Skeletal muscle satellite cell (primary cell): ENCODE measurements around the gene RB1. TPM values are rescaled to one million over a fixed set of nuclear protein-coding genes. Genes with fewer than 3 reads are reported as not detected.
A peak's percentile ranks its signal among the peaks of the same experiment; 100 is the strongest.

Source experiments
- H3K27me3 ChIP-seq: 2 replicates; pipeline ENCODE4 v1.7.0; 2013; ENCODE audit warnings: low read length; ENCODE audit not compliant: control insufficient read depth, insufficient read depth
- H3K36me3 ChIP-seq: 2 replicates; pipeline ENCODE4 v1.7.0; 2013; ENCODE audit warnings: mild to moderate bottlenecking, control low read depth, low read length; ENCODE audit not compliant: insufficient read depth
- H3K4me1 ChIP-seq: 2 replicates; pipeline ENCODE4 v1.7.0; 2013; ENCODE audit warnings: low read length; ENCODE audit not compliant: control insufficient read depth, insufficient read depth
- H3K4me2 ChIP-seq: 2 replicates; pipeline ENCODE4 v1.7.0; 2013; ENCODE audit warnings: mild to moderate bottlenecking, low read length
- H3K4me3 ChIP-seq: 2 replicates; pipeline ENCODE4 v1.7.0; 2013; ENCODE audit warnings: low read length
- H3K9ac ChIP-seq: 2 replicates; pipeline ENCODE4 v1.7.0; 2013; ENCODE audit warnings: mild to moderate bottlenecking, low read depth, low read length, moderate library complexity
- H3K9me3 ChIP-seq: replicated peaks from 2 replicates; pipeline ENCODE4 v1.7.0; 2013; ENCODE audit warnings: mild to moderate bottlenecking, control low read depth, low read length
- total RNA-seq: library from RNA; depleted of rRNA; stranded (reverse); fragments of >200 nt; gene quantifications from 2 replicates; pipeline ENCODE4 v1.2.3, GENCODE V29; 2012; rRNA removed

Gene RB1
- total RNA-seq, result 20.1 and 21.5 TPM in 2 replicates

DNA sequence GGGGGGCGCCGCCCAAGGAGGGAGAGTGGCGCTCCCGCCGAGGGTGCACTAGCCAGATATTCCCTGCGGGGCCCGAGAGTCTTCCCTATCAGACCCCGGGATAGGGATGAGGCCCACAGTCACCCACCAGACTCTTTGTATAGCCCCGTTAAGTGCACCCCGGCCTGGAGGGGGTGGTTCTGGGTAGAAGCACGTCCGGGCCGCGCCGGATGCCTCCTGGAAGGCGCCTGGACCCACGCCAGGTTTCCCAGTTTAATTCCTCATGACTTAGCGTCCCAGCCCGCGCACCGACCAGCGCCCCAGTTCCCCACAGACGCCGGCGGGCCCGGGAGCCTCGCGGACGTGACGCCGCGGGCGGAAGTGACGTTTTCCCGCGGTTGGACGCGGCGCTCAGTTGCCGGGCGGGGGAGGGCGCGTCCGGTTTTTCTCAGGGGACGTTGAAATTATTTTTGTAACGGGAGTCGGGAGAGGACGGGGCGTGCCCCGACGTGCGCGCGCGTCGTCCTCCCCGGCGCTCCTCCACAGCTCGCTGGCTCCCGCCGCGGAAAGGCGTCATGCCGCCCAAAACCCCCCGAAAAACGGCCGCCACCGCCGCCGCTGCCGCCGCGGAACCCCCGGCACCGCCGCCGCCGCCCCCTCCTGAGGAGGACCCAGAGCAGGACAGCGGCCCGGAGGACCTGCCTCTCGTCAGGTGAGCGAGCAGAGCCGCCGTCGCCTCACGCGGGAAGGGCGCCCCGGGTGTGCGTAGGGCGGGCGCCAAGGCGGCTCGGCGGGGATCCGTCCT, at the start of gene RB1:
TSS of gene RB1 (plus strand) at position 393 of the 784 bp plus-strand sequence. CDS start at position 555, 162 bp downstream.
- peaks cover 6% of the 10 kb centered on the region for H3K4me1 ChIP-seq
- H3K9me3 ChIP-seq, result no peaks in the 10 kb centered on the region
- H3K4me2 ChIP-seq, result peak within 1 kb of the TSS; percentile 87
- H3K27me3 ChIP-seq, result no peaks in the 10 kb centered on the region
- H3K36me3 ChIP-seq, result peaks cover 2% of the 10 kb centered on the region
- H3K9ac ChIP-seq, result peak within 1 kb of the TSS; percentile 96
- peak within 1 kb of the TSS; percentile 86 for H3K4me3 ChIP-seq

DNA sequence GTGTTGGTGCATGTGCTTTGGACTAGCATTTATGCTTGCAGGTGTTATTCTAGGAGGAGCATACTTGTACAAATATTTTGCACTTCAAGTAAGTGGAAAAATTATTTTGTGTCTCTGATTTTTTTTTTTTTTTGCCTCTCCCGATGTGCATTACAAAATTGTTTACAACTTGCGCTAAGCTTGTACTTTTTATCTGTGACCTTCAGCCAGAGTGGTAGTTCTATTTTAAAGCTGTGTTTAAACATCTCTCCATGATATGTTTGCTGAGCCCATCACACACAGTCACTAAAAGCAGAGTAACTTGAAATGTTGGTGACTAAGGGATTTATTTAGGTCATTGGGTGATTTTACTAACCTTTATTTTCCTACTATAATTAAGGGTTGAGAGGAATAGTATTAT, 49.7 kb upstream of the RB1 start:
- H3K27me3 ChIP-seq, result no peaks in the 10 kb centered on the region
- H3K9ac ChIP-seq, result no peak overlapping the region
- no peaks in the 10 kb centered on the region for H3K9me3 ChIP-seq
- peaks cover 4% of the 10 kb centered on the region for H3K4me1 ChIP-seq
- H3K4me2 ChIP-seq, result no peak overlapping the region
- H3K36me3 ChIP-seq, result peaks cover 32% of the 10 kb centered on the region
- H3K4me3 ChIP-seq, result no peak overlapping the region

DNA sequence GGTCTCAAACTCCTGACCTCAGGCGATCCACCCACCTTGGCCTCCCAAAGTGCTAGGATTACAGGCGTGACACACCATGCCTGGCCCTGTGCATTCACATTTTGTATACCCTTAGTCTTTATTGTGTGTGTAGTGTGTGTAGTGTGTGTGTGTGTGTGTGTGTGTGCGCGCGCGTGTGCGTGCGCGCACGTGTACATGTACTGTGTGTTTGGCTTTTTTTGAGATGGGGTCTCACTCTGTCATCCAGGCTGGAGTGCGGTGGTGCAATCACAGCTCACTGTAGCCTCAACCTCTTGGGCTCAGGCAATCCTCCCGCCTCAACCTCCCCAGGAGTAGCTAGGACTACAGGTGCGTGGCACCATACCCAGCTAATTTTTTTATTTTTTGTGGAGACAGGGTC, 48.5 kb upstream of the RB1 start:
- H3K4me1 ChIP-seq, result peaks cover 10% of the 10 kb centered on the region
- no peaks in the 10 kb centered on the region for H3K9me3 ChIP-seq
- H3K27me3 ChIP-seq, result no peaks in the 10 kb centered on the region
- no peak overlapping the region for H3K4me3 ChIP-seq
- peaks cover 38% of the 10 kb centered on the region for H3K36me3 ChIP-seq
- no peak overlapping the region for H3K4me2 ChIP-seq
- no peak overlapping the region for H3K9ac ChIP-seq

DNA sequence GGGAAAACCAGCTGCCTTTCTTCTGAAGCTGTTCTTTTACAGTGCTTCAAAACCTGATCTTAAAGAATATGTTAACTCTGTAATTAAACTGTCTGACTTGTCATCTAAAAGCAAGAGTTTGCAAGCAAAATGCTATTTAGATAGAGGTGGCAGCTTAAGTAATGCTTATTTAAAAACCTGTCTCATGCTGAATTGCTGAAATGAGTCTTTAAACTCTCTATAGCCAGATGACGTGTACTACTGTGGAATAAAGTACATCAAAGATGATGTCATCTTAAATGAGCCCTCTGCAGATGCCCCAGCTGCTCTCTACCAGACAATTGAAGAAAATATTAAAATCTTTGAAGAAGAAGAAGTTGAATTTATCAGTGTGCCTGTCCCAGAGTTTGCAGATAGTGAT, 47.6 kb upstream of the RB1 start:
- H3K4me2 ChIP-seq, result no peak overlapping the region
- peaks cover 38% of the 10 kb centered on the region for H3K36me3 ChIP-seq
- no peaks in the 10 kb centered on the region for H3K9me3 ChIP-seq
- no peaks in the 10 kb centered on the region for H3K27me3 ChIP-seq
- no peak overlapping the region for H3K9ac ChIP-seq
- H3K4me1 ChIP-seq, result peaks cover 10% of the 10 kb centered on the region
- H3K4me3 ChIP-seq, result no peak overlapping the region

DNA sequence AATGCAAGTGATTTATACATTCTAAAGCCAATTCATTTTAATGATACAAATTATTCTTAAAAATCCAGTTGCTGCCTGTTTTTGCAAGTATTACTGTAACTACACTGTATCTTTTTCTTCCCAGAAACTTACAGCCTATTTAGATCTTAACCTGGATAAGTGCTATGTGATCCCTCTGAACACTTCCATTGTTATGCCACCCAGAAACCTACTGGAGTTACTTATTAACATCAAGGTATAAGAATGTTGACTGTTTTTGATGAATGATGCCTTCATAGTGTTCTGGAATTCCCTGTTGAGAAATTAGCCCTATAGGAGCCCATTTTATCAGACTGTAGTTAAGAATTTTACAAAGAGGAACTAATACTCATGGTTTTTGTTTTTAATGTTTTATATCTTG, 45.5 kb upstream of the RB1 start:
- Histone ChIP-seq H3K4me3 (no peak overlapping the region), H3K4me2 (no peak overlapping the region), H3K36me3 (peaks cover 52% of the 10 kb centered on the region), H3K9ac (no peak overlapping the region), H3K9me3 (no peaks in the 10 kb centered on the region), H3K4me1 (peaks cover 16% of the 10 kb centered on the region), H3K27me3 (no peaks in the 10 kb centered on the region)

DNA sequence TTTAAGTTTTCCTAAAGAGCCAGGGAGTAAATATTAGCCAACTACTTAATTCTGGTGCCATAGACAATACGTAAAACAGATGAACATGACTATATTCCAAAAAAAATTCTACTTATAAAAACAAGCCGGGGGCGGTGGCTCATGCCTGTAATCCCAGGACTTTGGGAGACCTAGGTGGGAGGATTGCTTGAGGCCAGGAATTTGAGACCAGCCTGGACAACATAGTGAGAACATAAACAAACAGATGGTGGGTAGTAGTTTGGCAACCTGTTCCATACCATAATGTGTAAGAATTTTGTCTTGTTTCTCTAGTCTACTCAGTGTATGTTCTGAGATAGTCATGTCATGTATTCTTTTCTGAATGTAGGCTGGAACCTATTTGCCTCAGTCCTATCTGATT, 45.1 kb upstream of the RB1 start:
- Histone ChIP-seq H3K9me3 (no peaks in the 10 kb centered on the region), H3K36me3 (peaks cover 56% of the 10 kb centered on the region)

DNA sequence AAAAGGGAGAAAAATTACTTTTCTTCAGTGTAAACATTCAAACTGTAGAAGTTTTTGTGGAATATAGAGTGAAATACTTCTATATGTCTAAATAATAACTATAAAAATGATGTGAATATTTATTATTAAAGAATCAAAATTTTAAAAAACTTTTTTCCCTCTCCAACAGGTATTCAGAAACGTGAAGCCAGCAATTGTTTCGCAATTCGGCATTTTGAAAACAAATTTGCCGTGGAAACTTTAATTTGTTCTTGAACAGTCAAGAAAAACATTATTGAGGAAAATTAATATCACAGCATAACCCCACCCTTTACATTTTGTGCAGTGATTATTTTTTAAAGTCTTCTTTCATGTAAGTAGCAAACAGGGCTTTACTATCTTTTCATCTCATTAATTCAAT, 42.6 kb upstream of the RB1 start:
- Histone ChIP-seq H3K4me1 (peaks cover 21% of the 10 kb centered on the region), H3K9me3 (no peaks in the 10 kb centered on the region), H3K36me3 (peaks cover 59% of the 10 kb centered on the region), H3K4me2 (no peak overlapping the region), H3K9ac (no peak overlapping the region), H3K27me3 (no peaks in the 10 kb centered on the region), H3K4me3 (no peak overlapping the region)

More for the DNA sequence above, 45.1 kb upstream of the RB1 start:
- Histone ChIP-seq H3K9ac (no peak overlapping the region), H3K4me3 (no peak overlapping the region), H3K4me2 (no peak overlapping the region), H3K27me3 (no peaks in the 10 kb centered on the region), H3K4me1 (peaks cover 20% of the 10 kb centered on the region)

DNA sequence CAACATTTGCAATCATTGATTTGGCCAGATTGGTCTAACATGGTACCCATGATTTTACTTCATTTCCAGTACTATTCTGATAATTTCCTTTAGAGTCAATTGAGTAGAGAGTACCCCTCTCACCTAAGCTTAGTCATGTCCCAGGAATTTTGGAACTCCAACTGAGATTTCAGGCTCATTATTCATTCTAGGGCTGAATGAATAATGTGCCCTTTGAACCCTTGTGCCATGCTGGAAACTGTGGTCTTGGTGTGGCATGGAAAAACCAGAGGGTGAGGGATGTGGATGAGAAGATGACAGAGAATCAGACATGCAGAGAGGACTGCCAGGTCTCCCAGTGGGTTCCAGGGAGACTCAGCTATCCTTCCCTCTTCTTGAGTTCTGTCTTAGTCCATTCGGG, 40.4 kb upstream of the RB1 start:
- no peak overlapping the region for H3K4me2 ChIP-seq
- H3K27me3 ChIP-seq, result no peaks in the 10 kb centered on the region
- H3K9me3 ChIP-seq, result no peaks in the 10 kb centered on the region
- no peak overlapping the region for H3K4me3 ChIP-seq
- peaks cover 39% of the 10 kb centered on the region for H3K36me3 ChIP-seq
- H3K9ac ChIP-seq, result no peak overlapping the region
- peaks cover 19% of the 10 kb centered on the region for H3K4me1 ChIP-seq

DNA sequence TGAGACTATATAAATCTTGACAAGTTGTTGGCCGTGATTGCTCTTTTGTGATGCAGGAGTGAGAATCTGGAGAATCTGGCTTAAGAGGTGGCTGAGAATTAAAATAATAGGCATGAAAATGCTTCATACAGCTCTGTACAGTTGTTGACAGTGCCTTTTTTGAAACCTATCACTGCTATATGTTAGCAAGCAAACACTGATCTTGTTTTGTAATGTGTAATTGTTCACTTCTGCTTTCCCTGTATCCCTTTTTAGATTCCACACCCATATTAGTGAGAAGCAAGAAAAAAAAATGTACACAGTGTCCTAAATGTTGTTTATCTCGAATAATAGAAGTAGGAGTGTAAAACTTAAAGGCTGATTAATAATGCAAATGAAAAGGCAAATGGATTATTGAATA, 39.5 kb upstream of the RB1 start:
- peaks cover 31% of the 10 kb centered on the region for H3K36me3 ChIP-seq

DNA sequence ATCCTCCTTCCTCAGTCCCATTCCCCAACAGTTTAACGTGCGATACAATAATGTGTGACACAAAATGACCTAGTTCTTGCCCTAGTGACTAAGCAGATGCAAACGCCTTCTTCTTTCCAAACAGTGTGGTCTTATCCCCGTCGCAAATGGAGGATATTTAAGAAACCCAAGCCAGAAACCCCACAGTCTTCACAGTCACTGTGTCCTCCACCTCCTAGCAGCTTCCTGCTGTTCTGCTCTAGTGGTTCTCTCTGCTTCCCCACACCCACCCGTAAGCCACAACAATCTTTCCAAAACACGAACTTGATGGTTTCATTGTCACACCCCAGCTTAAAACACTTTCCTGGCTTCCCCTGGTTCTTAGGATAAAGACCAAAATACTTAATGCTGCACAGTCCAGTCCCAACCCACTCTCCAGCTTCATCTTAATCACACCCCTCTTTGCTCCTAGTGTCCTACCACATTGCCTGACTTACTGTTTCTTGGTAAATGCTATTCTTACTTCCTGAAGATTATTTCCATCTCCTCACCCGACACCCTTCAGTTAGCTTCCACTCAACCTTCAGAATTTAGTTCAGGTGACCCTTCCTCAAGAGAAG, 38.2 kb upstream of the RB1 start:
- Histone ChIP-seq H3K4me1 (peaks cover 12% of the 10 kb centered on the region), H3K36me3 (peaks cover 29% of the 10 kb centered on the region), H3K4me3 (no peak overlapping the region), H3K9ac (no peak overlapping the region), H3K4me2 (no peak overlapping the region), H3K27me3 (no peaks in the 10 kb centered on the region), H3K9me3 (no peaks in the 10 kb centered on the region)

More for the DNA sequence above, 39.5 kb upstream of the RB1 start:
- Histone ChIP-seq H3K4me3 (no peak overlapping the region), H3K9me3 (no peaks in the 10 kb centered on the region), H3K9ac (no peak overlapping the region), H3K4me2 (no peak overlapping the region), H3K4me1 (peaks cover 16% of the 10 kb centered on the region), H3K27me3 (no peaks in the 10 kb centered on the region)

DNA sequence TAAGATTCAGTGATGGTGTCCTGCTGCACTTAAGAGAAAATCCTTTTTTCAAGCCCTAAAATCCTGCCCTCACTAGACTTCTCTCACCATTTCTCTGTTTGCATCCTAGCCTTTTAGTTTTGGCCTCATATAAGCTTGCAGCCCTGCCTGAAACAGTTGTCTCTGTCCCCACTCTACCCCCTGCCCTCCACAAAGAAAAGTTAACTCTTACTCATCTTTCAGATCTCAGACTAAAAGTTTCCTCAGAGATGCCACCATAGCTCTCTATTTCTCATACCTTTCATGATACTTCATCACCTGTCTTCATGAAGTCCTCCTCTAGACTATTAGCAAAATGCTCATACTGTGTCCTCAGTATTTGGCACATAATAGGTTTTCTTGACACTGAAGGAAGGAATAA, 37.4 kb upstream of the RB1 start:
- no peak overlapping the region for H3K4me2 ChIP-seq
- H3K9ac ChIP-seq, result no peak overlapping the region
- H3K36me3 ChIP-seq, result peaks cover 29% of the 10 kb centered on the region
- no peaks in the 10 kb centered on the region for H3K27me3 ChIP-seq
- no peaks in the 10 kb centered on the region for H3K9me3 ChIP-seq
- H3K4me3 ChIP-seq, result no peak overlapping the region
- H3K4me1 ChIP-seq, result peaks cover 12% of the 10 kb centered on the region
